Kidney capillary endothelial cell (primary cell): Measurements from ENCODE around the gene MGAT3.

Source experiments
- DNase-seq: peaks from one replicate; pipeline ENCODE4 v3.0.0-alpha.2; 2018; ENCODE audit warnings: low spot score

Gene MGAT3

GRCh38 chr22:39472570-39473556 is 16.1 kb downstream of the MGAT3 start:
- DNase-seq = no peak

DNA sequence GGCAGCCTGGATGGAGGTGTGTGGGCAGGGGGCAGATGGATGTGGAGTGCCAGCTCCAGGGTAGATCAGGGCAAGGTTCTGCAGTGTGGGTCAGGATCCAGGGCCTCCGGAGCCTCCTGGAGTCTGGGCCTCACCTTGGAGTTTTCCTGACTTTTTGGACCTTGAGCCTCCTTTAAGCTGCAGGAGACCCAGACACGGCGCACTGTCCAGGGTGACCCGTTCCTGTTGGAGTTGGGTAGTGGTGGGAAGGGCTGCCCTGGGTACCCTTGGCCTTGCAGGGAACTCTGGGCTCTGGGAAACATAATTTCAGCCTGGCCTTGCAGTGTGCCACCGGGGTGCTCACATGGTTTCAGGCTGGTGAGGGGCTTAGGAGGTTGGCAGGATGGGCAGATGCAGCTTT is 17.0 kb downstream of the MGAT3 start:
- DNase-seq = no peak

DNA sequence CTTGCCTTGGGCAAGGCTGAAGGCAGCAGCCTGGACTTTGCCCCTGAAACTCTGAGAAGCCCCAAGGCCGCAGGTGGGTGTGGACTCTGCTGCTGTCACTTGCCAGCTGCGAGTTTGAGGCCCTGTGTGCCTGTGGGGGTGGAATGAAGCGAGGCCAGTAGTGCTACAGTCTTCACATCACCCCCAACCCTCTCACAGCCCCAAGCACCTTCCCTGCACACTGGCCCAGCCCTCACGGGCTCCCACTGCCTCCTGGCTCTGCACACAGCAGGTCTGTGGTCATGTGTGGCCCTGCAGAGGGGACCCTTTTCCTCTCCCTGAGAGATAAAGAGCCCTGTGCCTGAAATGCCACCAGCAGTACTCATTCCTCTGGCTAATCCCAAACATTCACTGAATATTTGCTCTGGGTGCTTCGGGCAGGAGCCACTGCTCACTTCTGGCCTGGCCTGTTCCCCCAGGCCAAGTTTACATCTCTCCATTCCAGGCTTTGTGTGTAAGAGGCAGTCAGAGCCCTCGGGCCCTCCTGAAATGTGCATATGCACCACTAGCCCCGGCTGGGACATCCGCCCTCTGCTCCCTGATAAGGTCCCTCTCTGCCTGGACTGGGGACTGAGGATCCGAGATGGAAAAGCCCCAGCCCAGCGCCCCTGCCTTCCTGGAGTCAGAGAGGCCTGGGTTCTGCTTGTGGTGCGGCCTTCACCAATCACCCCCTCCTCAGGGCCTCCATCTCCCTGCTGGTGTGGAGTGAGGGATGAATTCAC is 17.7 kb downstream of the MGAT3 start:
- DNase-seq = no peak

- no peak for DNase-seq
These were observed 18.5 kb downstream of the MGAT3 start for GRCh38 chr22:39475337-39475736.

DNA sequence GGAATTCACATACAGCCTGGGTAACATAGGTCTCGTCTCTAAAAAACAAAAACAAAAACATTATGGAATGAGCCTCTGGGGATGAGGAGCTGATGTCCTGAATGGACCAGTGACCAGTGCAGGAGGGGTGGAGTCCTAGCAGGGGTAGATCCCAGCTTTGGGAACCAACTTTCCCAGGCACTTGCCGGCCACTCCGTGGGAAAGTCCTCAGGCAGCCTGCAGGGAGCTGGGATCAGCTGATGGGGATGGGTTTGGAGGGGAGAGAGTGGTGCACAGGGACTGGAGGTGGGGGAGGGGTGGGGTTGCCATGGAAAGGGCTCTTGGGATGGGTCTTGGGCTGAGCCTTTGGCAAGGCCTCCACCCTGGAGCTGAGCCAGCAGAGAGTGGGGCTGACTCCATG is 19.1 kb downstream of the MGAT3 start:
- DNase-seq = no peak

DNA sequence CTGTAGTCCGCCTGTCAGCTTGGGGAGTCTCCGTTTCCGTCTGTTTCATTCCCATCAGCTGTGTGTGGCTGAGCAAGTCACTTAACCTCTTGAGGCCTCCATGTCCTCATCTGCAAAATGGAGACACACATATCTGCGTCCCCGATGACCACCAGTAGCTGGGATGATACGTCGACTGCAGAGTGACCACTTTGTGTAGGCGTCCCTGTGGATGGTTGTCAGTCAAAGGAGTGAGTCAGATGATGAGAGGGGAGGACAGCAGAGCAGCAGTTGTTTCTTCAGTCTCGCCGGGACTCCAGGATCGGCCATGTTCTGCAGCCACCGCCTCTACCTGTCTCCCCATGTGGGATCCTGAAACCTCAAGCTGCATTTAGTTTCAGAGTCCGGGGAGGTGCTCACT is 19.9 kb downstream of the MGAT3 start:
- DNase-seq = no peak

DNA sequence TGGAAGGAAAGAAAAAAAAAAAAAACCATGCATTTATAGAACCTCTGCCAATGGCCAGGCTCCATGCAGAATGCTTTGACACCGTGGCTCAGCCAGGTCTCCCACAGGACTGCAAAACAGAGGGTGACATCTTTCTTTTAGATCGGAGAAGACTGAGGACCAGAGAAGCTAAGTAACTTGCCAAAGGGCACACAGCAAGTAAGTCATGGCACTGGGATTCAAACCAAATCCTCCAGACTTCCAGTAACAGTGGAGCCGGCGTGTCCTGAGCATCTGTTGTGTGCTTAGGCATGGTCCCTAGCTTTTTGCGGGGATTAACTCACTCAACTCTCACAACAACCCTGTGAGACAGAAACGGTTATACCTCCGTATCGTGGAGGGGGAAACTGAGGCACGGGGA is 20.7 kb downstream of the MGAT3 start:
- DNase-seq = no peak

DNA sequence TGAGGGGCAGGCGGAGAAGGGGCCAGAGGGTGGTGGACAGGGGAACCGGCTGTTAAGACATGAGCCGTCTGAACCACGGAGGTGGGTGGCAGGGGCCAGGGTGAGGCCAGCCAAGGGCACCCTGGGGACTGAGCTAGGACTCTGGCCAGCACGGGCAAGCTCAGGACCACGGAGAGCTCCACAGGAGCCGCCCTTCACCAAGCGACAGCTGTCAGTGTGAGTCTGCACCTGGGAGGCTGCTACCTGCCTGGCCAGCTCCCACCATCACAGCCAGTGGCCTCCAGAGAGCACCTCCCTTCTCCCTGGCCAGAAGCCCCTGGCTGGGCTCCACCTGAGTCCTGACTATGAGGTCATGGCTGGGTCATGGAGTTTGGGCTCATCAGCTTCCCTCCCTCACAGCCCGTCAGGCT is 21.6 kb downstream of the MGAT3 start:
- DNase-seq = no peak

DNA sequence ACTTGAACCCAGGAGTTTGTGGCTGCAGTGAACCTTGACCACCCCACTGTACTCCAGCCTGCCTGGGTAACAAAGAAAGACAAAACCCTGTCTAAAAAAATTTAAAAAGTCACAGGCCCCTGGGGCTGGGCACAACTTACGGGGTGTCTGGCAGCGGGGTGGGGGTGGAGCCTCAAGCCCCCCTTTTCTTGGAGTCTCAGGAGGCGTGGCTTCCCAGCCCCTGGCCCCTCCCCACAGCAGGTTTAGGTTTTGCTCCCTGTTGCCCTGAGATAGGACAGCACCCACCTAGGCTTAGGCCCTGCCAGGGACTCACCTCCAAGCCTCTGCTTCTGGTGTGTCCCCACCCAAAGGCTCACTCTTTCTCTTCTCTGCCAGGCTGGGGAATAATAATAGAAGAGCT is 22.4 kb downstream of the MGAT3 start:
- no peak for DNase-seq

DNA sequence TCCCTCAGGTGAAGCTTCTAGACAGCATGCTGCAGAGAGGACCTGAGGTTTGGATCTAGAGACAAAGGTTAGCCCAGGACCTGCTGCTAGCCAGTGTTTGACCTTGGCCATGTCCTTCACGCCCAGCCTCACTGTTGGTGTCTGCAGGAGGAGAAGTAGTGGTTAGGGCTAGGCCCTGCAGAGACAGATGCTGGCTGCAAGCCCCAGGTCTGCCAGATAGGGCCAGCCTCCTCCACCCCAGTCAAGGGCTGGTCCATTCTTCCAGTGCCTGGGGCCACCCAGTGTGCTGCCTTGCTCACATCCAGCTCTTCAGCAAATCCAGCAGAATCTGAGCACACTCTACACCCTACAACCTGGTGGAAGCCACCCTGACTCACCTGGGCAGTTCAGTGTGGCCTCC is 23.7 kb downstream of the MGAT3 start:
- DNase-seq = no peak

- DNase-seq = no peak
These were observed 24.2 kb downstream of the MGAT3 start for GRCh38 chr22:39481054-39481453.

DNA sequence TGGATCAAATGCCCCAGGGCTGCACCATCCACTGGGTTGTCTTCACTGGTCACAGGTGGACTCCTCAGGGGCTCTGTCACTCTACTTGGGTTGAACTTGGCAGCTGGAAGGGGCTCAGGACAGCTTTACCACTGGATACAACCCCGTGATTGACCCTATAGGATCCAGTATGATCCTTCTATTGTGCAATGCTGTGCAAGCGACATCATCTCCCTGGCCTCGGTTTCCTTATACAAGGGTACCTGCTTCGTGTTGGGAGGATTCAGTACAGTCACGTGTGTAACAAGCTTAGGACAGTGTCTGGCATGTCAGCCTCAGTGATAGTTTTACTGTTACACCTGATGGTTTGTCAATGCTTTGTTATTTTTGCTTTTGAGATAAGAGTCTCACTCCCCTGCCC is 24.8 kb downstream of the MGAT3 start:
- DNase-seq = no peak

DNA sequence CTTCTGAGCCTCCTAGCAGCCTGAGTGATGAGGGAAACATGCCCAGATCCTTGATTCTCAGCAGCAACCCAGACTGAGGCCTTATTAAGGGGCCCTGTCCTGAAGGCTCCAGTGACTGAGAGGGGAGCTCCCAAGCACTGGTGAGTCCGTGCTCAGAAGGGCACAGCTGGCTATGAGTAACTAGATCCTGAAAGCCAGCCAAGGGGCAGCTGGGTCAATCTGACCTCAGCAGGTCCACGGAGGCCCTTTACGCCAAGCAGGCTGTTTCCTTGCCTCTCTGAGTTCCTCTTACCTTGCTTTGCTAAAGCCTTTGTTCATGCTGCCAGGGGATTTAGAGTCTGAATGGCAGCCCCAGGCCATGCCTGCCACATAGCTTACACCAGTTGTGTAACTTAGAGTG is 26.0 kb downstream of the MGAT3 start:
- no peak for DNase-seq

DNA sequence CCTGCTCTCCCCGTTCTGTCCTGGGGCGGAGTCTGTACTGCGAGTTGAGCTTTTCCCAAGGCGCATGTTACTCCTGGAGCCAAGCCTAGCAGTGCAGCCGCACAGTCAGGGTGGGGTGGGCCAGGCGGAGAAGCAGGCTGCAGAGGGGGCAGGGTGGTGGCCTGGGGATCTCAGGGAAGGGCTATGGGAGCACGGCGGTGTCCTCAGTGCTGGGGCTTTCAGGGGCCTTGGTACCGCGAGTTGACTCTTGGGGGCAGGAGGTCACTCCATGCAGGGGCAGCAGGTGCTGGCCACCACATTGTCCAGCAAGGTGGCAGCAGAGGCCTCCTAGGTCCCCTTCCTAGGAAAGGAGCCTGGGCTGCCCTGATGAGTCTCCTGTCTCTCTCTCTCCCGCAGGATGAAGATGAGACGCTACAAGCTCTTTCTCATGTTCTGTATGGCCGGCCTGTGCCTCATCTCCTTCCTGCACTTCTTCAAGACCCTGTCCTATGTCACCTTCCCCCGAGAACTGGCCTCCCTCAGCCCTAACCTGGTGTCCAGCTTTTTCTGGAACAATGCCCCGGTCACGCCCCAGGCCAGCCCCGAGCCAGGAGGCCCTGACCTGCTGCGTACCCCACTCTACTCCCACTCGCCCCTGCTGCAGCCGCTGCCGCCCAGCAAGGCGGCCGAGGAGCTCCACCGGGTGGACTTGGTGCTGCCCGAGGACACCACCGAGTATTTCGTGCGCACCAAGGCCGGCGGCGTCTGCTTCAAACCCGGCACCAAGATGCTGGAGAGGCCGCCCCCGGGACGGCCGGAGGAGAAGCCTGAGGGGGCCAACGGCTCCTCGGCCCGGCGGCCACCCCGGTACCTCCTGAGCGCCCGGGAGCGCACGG is 30.4 kb downstream of the MGAT3 start:
- DNase-seq = no peak

GRCh38 chr22:39487826-39488520 is 31.2 kb downstream of the MGAT3 start:
- no peak for DNase-seq

DNA sequence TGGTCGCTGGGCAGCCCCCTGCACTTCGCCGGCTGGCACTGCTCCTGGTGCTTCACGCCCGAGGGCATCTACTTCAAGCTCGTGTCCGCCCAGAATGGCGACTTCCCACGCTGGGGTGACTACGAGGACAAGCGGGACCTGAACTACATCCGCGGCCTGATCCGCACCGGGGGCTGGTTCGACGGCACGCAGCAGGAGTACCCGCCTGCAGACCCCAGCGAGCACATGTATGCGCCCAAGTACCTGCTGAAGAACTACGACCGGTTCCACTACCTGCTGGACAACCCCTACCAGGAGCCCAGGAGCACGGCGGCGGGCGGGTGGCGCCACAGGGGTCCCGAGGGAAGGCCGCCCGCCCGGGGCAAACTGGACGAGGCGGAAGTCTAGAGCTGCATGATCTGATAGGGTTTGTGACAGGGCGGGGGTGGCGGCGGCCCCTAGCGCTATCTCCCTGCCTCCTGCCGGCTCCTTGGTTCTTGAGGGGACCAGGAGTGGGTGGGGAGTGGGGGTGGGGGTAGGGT is 31.8 kb downstream of the MGAT3 start:
- no peak for DNase-seq

DNA sequence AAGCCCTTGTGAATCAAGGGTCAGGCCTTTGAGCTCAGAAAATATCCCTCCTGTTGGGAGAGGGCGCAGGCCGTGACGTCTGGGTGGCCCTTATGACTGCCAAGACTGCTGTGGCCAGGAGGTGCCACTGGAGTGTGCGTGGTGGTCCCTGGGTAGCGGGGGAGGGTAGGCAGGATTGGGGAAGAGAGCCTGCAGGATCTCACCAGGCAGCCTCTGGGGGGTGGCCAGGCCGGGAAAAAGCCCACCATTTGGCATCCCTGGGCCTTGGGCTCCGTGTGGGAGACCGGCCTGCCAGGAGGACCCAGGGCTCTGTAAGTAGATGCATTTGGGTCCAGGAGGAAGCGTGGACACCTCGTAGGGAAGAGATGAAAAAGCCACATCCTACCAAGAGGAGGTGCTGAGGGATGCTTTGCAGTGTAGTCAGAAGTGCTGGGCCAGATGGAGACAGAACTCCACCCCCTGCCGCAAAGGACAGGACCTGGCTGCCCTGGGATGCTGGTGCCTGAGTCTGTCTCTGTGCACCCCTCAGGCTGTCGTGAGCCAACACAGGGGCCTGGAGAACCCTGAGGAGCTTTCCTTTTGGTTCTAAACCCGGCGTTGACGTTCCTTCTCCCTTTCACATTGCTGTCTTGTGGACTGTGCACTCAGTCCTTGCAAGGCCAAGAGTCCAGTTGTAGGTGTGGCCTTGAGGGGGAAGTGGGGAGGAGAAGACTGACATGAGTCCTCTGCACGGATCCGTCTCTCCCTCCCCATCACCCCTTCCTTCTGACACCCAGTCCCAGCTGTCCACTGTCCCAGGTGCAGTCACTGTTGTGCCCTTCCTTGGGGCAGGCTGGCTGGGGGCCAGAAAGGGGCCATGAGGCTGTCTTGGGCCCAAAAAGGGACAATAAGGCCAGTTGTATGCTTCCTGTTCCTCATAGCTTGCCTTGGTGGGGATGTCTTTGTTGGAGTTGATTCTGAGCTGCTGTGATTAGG is 32.6 kb downstream of the MGAT3 start:
- no peak for DNase-seq

DNA sequence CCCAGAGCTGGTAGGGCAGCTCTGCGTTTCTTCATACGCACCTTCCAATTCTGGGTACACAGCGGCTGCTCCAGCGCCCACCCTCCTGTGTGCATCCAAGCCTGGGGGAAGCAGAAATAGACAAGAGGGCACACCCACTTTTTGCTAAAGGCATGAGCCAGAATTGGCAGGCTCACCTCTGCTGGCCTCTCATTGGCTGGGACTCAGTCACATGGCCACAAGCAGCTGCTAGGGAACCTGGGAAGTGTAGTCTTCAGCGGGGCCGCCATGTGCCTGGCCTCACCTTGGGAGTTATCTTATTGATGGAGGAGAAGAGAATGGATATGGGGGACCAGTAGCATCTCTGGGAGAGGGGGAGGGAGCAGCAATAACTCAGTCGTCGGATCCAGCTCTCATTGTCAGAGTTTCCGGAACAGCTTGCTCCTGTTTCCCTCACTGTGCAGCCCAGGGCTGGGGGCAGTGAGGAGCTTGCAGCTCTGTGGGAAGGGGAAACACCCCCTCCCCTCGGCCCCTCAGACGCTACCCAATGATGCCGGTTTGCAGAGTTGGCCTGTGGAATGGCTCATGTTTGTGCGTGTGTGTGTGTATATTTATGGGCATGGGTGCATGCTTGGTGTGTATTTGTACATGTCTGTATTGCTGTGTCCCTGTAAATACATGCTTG is 33.5 kb downstream of the MGAT3 start:
- peak; percentile 48 for DNase-seq

DNA sequence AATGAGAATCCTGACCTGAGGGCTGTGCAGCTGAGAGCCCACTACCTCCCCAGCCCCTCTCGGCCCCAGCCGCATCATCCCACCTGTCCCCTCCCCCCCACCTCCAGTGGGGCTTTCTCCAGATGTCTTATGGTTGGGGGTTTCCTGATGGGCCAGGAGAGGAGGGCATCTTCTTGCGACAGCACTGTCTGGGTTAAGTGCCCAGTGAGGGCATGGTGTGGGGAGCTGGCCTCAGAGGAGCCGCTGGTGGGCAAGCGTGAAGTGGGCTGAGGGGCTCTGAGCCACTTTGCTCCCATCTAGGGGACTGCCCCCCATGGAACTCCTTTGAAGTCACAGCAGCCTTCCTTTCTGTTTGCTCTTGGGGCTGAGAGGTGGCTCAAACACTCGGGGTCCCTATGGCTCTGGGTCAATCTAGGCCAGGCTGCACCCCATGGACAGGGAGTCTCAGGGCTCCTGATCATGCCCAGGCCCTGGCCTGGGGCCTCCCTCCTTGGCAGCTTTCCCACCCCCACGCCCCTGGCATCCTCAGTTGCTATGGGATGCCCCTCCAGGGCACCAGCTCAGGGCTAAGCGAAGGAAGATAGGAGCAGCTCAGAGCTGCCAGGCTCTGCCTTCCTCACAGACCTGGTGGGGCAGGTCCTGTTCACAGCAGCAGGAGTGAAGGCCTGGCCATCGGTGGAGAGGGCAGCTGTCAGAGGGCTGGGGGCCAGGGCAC is 34.3 kb downstream of the MGAT3 start:
- no peak for DNase-seq
